ENCODE results near the gene KLF6.

Gene KLF6

DNA sequence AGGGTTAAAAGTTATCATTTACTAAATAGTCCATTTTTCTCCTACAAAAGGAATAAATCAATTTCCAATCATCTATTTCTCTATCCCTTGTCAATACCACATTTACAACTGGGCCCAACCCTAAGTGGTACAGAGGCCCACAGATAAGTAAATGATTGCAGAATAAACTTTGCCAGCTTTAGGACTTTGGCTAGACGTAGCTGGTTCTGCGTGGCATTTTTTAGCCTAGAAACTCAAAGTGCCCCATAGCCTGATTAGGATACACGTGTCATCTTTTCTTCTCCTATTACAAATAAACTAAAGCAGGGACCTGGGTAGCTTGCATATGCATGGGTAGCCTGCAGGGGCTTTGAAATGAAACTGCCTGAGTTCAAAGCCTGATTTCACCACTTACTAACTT, 56.4 kb downstream of the KLF6 start:
- DNase-seq (ENCODE audit: low spot score): no peak

DNA sequence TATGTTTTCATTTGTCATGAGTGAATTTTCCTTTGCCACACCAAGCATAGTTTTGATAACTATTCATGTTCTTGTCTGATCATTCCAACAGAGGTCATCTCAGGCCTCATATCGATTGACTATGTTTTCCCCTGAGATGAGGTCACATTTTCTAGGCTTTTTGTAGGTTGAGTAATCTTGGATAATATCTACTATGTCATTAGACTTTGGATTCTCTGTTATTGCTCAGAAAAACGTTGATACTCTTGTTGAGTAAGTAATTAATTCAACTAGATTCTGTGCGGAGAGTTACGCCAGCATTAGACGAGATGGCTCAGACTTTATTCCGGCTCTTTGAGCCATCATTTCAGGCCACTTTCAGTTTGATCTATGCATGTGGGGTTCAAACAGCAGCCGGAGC, 57.7 kb downstream of the KLF6 start:
- no peak for DNase-seq (ENCODE audit: low spot score)
